Measurements from ENCODE around the gene WDR54.

WDR54 gene, protein sequence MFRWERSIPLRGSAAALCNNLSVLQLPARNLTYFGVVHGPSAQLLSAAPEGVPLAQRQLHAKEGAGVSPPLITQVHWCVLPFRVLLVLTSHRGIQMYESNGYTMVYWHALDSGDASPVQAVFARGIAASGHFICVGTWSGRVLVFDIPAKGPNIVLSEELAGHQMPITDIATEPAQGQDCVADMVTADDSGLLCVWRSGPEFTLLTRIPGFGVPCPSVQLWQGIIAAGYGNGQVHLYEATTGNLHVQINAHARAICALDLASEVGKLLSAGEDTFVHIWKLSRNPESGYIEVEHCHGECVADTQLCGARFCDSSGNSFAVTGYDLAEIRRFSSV

GRCh38 chr2:74421221-74421870 lies at the start of gene WDR54, which contains the start of gene C2orf81:
Gene WDR54, plus strand, starts transcription at chr2:74421730. Its CDS starts 424 bp downstream, at chr2:74422154.
Gene C2orf81, minus strand, starts transcription at chr2:74421619. Its CDS starts 59 bp downstream, at chr2:74421560.
- DNase-seq (ENCODE audit: low spot score), result peak; percentile 98
- in situ Hi-C loops (cut with MboI; ENCODE audit: low pct_unique_long_range_greater_than_20kb, low sequenced_read_pairs, unreplicated experiment), result no loop called here
- TF ChIP-seq, protein P1, sequence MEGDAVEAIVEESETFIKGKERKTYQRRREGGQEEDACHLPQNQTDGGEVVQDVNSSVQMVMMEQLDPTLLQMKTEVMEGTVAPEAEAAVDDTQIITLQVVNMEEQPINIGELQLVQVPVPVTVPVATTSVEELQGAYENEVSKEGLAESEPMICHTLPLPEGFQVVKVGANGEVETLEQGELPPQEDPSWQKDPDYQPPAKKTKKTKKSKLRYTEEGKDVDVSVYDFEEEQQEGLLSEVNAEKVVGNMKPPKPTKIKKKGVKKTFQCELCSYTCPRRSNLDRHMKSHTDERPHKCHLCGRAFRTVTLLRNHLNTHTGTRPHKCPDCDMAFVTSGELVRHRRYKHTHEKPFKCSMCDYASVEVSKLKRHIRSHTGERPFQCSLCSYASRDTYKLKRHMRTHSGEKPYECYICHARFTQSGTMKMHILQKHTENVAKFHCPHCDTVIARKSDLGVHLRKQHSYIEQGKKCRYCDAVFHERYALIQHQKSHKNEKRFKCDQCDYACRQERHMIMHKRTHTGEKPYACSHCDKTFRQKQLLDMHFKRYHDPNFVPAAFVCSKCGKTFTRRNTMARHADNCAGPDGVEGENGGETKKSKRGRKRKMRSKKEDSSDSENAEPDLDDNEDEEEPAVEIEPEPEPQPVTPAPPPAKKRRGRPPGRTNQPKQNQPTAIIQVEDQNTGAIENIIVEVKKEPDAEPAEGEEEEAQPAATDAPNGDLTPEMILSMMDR (IDR thresholded peaks at IDR 0.05; ENCODE audit: extremely low read depth, insufficient read depth, missing control alignments), result no peak

DNA sequence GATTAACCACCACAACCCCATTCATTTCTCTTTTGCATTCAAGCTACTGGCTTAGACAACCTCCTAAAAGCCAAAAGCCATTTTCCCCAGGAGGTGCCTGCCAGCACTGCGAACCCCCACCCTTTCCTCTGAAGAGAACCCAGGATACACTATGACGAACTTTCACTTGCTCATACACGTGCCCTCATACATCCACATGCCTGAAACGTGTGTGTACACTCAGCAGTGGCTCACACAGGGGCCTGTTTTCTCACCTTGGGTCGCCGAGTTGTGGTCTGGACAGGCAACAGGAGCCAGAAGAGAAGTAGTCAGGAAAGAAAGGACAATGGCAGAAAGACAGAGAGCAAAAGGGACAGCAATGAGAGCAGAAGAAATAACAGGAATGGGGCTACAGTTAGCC lies 48.9 kb upstream of the WDR54 start:
- DNase-seq (ENCODE audit: low spot score), result no peak
- TF ChIP-seq, protein P1 (IDR thresholded peaks at IDR 0.05; ENCODE audit: extremely low read depth, insufficient read depth, missing control alignments), result no peak
- in situ Hi-C loops (cut with MboI; ENCODE audit: low pct_unique_long_range_greater_than_20kb, low sequenced_read_pairs, unreplicated experiment), result no loop called here

- in situ Hi-C loops (cut with MboI; ENCODE audit: low pct_unique_long_range_greater_than_20kb, low sequenced_read_pairs, unreplicated experiment), result no loop called here
- DNase-seq (ENCODE audit: low spot score), result no peak
- TF ChIP-seq, protein P1 (IDR thresholded peaks at IDR 0.05; ENCODE audit: extremely low read depth, insufficient read depth, missing control alignments), result no peak
Measured at GRCh38 chr2:74373221-74373676, 48.3 kb upstream of the WDR54 start.

DNA sequence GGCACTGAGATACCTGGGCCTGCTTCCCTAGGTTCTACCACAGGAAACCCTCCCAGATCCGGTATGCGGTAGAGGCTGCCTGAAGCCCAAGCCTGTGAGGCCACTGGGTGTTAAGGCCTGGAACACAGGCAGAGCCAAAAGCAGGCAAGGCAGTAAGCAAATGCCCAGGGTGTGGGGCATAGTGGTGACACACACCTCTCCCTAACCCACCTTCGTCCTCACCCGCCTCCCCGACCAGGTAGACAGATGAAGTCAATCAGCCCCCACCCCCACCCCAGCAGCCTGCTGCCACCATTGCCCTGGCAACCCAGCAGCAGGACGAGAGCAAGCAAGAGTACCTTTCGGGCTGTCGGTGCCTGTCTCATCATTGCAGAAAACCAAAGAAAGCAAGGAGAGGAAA lies 47.5 kb upstream of the WDR54 start:
- DNase-seq (ENCODE audit: low spot score), result no peak
- TF ChIP-seq, protein P1 (IDR thresholded peaks at IDR 0.05; ENCODE audit: extremely low read depth, insufficient read depth, missing control alignments), result no peak
- in situ Hi-C loops (cut with MboI; ENCODE audit: low pct_unique_long_range_greater_than_20kb, low sequenced_read_pairs, unreplicated experiment), result no loop called here

- in situ Hi-C loops (cut with MboI; ENCODE audit: low pct_unique_long_range_greater_than_20kb, low sequenced_read_pairs, unreplicated experiment), result no loop called here
- TF ChIP-seq, protein P1 (IDR thresholded peaks at IDR 0.05; ENCODE audit: extremely low read depth, insufficient read depth, missing control alignments), result no peak
- no peak for DNase-seq (ENCODE audit: low spot score)
Measured at GRCh38 chr2:74374509-74375205, 46.9 kb upstream of the WDR54 start.

DNA sequence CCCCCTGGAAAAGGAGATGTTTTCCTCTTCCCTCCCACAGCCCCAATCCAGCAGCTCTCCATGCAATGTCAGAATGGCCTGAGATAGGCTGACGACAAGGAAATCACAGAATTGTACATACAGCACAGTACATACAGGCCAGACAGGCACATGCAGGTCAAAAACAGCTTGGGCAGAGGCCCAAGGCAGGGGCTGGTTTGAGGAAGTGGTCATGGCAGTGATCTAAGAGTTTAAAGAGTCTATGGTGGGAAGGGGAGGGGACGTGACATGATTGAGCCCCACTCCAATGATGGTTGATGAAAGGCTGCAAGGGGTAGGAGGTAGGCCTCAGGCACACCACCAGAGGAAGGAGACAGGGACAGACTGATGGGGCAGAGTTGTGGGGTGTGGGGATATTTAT lies 45.7 kb upstream of the WDR54 start:
- DNase-seq (ENCODE audit: low spot score), result no peak
- TF ChIP-seq, protein P1 (IDR thresholded peaks at IDR 0.05; ENCODE audit: extremely low read depth, insufficient read depth, missing control alignments), result no peak
- in situ Hi-C loops (cut with MboI; ENCODE audit: low pct_unique_long_range_greater_than_20kb, low sequenced_read_pairs, unreplicated experiment), result no loop called here
